GM12878 (cell line): ENCODE data around the gene GALNS. TPM values are rescaled to one million over a fixed set of nuclear protein-coding genes. Genes with fewer than 3 reads are reported as not detected.
A peak's percentile ranks its signal among the peaks of the same experiment; 100 is the strongest.

Experiments
- CHD1 ChIP-seq: IDR thresholded peaks from 2 replicates; pipeline ENCODE4 v1.6.1; 2012; ENCODE audit warnings: low read depth, low read length, improper control_type of control experiment
- ESRRA ChIP-seq: IDR thresholded peaks from 2 replicates; pipeline ENCODE4 v1.6.1; 2012; ENCODE audit warnings: mild to moderate bottlenecking, low read length, improper control_type of control experiment
- FOS ChIP-seq: IDR thresholded peaks from 3 replicates; pipeline ENCODE4 v1.6.1; 2011; ENCODE audit warnings: borderline replicate concordance; ENCODE audit not compliant: insufficient read length; ENCODE audit errors: extremely low read depth
- FOXM1 ChIP-seq: IDR thresholded peaks from 2 replicates; pipeline ENCODE4 v1.6.1; 2012; ENCODE audit warnings: low read depth, mild to moderate bottlenecking, inconsistent platforms, low read length, moderate library complexity
- GABPA ChIP-seq: IDR thresholded peaks from 2 replicates; pipeline ENCODE4 v1.6.1; 2014; ENCODE audit warnings: antibody characterized with exemption, low read depth, mild to moderate bottlenecking, inconsistent platforms
- IKZF1 ChIP-seq: fragments of 450-650 bp; conservative IDR thresholded peaks from 2 replicates; pipeline ENCODE4 v1.6.1; 2017; ENCODE audit warnings: antibody characterized with exemption, mild to moderate bottlenecking
- KAT2A ChIP-seq: conservative IDR thresholded peaks from 2 replicates; pipeline ENCODE4 v1.6.1; 2011; ENCODE audit warnings: low read depth, low read length; ENCODE audit not compliant: control insufficient read depth
- LARP7 ChIP-seq: fragments of 450-650 bp; IDR thresholded peaks from 2 replicates; pipeline ENCODE4 v1.6.1; 2017; ENCODE audit warnings: mild to moderate bottlenecking
- MEF2B ChIP-seq: fragments of 450-650 bp; IDR thresholded peaks from 2 replicates; pipeline ENCODE4 v1.6.1; 2018; ENCODE audit warnings: mild to moderate bottlenecking, moderate library complexity; ENCODE audit not compliant: partially characterized antibody, poor library complexity, severe bottlenecking
- PAX8 ChIP-seq: fragments of 450-650 bp; IDR thresholded peaks from 2 replicates; pipeline ENCODE4 v1.6.1; 2017; ENCODE audit warnings: mild to moderate bottlenecking, moderate library complexity
- POLR2AphosphoS2 ChIP-seq: IDR thresholded peaks from 2 replicates; pipeline ENCODE4 v1.6.1; 2011; ENCODE audit warnings: low read depth, mild to moderate bottlenecking, low read length, improper control_type of control experiment, moderate library complexity
- RBBP5 ChIP-seq: fragments of 200-600 bp; sonication (generic); conservative IDR thresholded peaks from 2 replicates; pipeline ENCODE4 v1.6.1; 2016
- RCOR1 ChIP-seq: conservative IDR thresholded peaks from 2 replicates; pipeline ENCODE4 v1.6.1; 2012; ENCODE audit warnings: low read depth, low read length, improper control_type of control experiment
- RELA ChIP-seq: fragments of 450-650 bp; IDR thresholded peaks from 2 replicates; pipeline ENCODE4 v1.8.0; 2014; ENCODE audit warnings: borderline replicate concordance; ENCODE audit not compliant: partially characterized antibody
- SREBF1 ChIP-seq: IDR thresholded peaks from 2 replicates; pipeline ENCODE4 v1.6.1; 2012; ENCODE audit warnings: mild to moderate bottlenecking, low read length
- STAT3 ChIP-seq: IDR thresholded peaks from 2 replicates; pipeline ENCODE4 v1.6.1; 2011; ENCODE audit warnings: low read depth, low read length, improper control_type of control experiment
- SUPT20H ChIP-seq: IDR thresholded peaks from 2 replicates; pipeline ENCODE4 v1.6.1; 2011; ENCODE audit warnings: low read depth, mild to moderate bottlenecking, low read length, moderate library complexity, borderline replicate concordance; ENCODE audit not compliant: control insufficient read depth
- TAF1 ChIP-seq: IDR thresholded peaks from 2 replicates; pipeline ENCODE4 v1.6.1; 2011; ENCODE audit warnings: mild to moderate bottlenecking, low read depth, low read length, borderline replicate concordance
- TCF3 ChIP-seq: IDR thresholded peaks from 2 replicates; pipeline ENCODE4 v1.6.1; 2012; ENCODE audit warnings: low read depth, mild to moderate bottlenecking, low read length, borderline replicate concordance; ENCODE audit not compliant: insufficient read depth
- ZNF207 ChIP-seq: fragments of 450-650 bp; IDR thresholded peaks from 2 replicates; pipeline ENCODE4 v1.6.1; 2014; ENCODE audit warnings: antibody characterized with exemption, mild to moderate bottlenecking, borderline replicate concordance
- polyA plus RNA-seq, 11 experiments: library from polyadenylated mRNA; depleted of rRNA in 4 of 11; unstranded in 6 of 11; stranded (reverse) in 5 of 11; fragments of >200 nt; fragmentation: Nextera tagmentation in 4 of 11; fragmentation: Illumina TruSeq in 1 of 11; extraction: Ambion mirVana in 4 of 11; extraction: Trizol in 1 of 11; gene quantifications; 1 replicate in 1 of 11; 2 replicates in 10 of 11; pipeline versions ENCODE4 v1.2.1 to v1.2.3, GENCODE V29; 2011 to 2016; ENCODE audit warnings: inconsistent platforms in 2 of 11, missing spikeins in 2 of 11, low read depth in 1 of 11
- total RNA-seq, 4 experiments: library from RNA; depleted of rRNA in 3 of 4; stranded (reverse); fragments of >200 nt in 3 of 4; fragmentation: Illumina TruSeq in 1 of 4; extraction: Trizol in 1 of 4; gene quantifications; 2 replicates each; pipeline versions ENCODE4 v1.2.1 to v1.2.3, GENCODE V29; 2013 to 2021
- TF ChIP-seq, protein P1 (sequence below): fragments of 450-650 bp; IDR thresholded peaks from 2 replicates; pipeline ENCODE4 v1.6.1; 2017; ENCODE audit warnings: borderline replicate concordance
- TF ChIP-seq, protein P2 (sequence below): fragments of 450-650 bp; IDR thresholded peaks from 2 replicates; pipeline ENCODE4 v1.6.1; 2017; ENCODE audit warnings: antibody characterized with exemption, mild to moderate bottlenecking, moderate library complexity
- TF ChIP-seq, protein P3 (sequence below): fragments of 450-650 bp; IDR thresholded peaks from 2 replicates; pipeline ENCODE4 v1.6.1; 2014; ENCODE audit warnings: mild to moderate bottlenecking
- TF ChIP-seq, protein P4 (sequence below): IDR thresholded peaks from 2 replicates; pipeline ENCODE4 v1.6.1; 2012; ENCODE audit warnings: low read depth, low read length, improper control_type of control experiment

The GALNS gene
- total and polyA plus RNA-seq, 10 of the 15 experiments (the other 5 are each of a cell fraction or from before 2014, with no cell fraction given) = 0.37 to 12.4 (median 5.3) TPM

DNA sequence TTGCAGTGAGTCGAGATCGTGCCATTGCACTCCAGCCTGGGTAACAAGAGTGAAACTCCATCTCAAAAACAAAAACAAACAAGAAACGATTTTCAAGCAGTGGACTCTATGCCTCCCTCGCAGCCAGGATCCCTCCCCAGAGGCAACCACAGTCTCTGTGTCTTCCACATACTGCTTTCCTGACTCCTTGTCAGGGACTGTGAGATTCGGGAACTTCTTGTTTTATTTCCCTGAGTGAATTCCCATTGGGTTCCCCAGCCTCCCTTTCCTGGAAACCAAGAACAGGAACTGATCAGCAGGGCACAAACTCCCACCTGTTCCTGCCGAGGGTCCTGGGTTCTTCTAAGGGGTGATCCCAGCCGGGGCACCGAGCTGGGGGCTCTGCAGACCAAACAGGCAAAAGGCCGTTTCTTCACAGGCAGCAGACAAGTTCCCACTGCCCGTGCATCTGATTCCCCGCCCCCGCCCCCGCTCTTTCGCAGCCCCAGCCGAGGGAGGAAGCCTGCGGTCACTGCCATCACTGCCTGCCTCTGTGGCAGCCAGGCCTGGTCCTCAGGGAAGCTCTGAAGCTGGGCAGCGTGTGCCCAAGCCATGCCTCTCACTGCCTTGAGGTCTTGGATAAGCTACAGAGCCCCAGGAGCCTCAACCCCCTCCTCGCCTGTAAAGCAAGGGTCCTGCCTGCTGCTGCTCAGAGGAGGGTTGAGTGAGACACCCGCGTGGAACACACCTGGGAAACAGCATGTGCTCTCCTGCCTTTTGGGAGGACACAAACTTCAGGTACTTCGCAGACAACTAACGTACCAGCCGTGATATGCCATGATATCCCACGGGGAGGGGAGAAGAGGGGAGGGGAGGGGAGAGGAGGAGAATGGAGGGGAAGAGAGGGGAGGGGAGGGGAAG, 66.2 kb downstream of the GALNS start (continued):
- TF ChIP-seq SUPT20H = no peak
- TF ChIP-seq, protein P1, sequence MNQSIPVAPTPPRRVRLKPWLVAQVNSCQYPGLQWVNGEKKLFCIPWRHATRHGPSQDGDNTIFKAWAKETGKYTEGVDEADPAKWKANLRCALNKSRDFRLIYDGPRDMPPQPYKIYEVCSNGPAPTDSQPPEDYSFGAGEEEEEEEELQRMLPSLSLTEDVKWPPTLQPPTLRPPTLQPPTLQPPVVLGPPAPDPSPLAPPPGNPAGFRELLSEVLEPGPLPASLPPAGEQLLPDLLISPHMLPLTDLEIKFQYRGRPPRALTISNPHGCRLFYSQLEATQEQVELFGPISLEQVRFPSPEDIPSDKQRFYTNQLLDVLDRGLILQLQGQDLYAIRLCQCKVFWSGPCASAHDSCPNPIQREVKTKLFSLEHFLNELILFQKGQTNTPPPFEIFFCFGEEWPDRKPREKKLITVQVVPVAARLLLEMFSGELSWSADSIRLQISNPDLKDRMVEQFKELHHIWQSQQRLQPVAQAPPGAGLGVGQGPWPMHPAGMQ = no peak
- TF ChIP-seq TCF3 = no peak
- TF ChIP-seq CHD1 = no peak
- TF ChIP-seq PAX8 = no peak
- TF ChIP-seq POLR2AphosphoS2 = no peak
- no peak for TF ChIP-seq LARP7
- no peak for TF ChIP-seq TAF1
- no peak for TF ChIP-seq KAT2A
- TF ChIP-seq, protein P2, sequence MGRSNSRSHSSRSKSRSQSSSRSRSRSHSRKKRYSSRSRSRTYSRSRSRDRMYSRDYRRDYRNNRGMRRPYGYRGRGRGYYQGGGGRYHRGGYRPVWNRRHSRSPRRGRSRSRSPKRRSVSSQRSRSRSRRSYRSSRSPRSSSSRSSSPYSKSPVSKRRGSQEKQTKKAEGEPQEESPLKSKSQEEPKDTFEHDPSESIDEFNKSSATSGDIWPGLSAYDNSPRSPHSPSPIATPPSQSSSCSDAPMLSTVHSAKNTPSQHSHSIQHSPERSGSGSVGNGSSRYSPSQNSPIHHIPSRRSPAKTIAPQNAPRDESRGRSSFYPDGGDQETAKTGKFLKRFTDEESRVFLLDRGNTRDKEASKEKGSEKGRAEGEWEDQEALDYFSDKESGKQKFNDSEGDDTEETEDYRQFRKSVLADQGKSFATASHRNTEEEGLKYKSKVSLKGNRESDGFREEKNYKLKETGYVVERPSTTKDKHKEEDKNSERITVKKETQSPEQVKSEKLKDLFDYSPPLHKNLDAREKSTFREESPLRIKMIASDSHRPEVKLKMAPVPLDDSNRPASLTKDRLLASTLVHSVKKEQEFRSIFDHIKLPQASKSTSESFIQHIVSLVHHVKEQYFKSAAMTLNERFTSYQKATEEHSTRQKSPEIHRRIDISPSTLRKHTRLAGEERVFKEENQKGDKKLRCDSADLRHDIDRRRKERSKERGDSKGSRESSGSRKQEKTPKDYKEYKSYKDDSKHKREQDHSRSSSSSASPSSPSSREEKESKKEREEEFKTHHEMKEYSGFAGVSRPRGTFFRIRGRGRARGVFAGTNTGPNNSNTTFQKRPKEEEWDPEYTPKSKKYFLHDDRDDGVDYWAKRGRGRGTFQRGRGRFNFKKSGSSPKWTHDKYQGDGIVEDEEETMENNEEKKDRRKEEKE = no peak
- no peak for TF ChIP-seq GABPA
- TF ChIP-seq RELA = no peak
- TF ChIP-seq SREBF1 = no peak
- no peak for TF ChIP-seq RCOR1
- TF ChIP-seq FOS = no peak
- TF ChIP-seq FOXM1 = no peak
- TF ChIP-seq, protein P3, sequence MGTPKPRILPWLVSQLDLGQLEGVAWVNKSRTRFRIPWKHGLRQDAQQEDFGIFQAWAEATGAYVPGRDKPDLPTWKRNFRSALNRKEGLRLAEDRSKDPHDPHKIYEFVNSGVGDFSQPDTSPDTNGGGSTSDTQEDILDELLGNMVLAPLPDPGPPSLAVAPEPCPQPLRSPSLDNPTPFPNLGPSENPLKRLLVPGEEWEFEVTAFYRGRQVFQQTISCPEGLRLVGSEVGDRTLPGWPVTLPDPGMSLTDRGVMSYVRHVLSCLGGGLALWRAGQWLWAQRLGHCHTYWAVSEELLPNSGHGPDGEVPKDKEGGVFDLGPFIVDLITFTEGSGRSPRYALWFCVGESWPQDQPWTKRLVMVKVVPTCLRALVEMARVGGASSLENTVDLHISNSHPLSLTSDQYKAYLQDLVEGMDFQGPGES = no peak
- no peak for TF ChIP-seq RBBP5
- TF ChIP-seq ZNF207 = no peak
- TF ChIP-seq IKZF1 = peak; percentile 67
- TF ChIP-seq STAT3 = no peak
- TF ChIP-seq MEF2B = peak; percentile 13
- TF ChIP-seq ESRRA = no peak
- TF ChIP-seq, protein P4, sequence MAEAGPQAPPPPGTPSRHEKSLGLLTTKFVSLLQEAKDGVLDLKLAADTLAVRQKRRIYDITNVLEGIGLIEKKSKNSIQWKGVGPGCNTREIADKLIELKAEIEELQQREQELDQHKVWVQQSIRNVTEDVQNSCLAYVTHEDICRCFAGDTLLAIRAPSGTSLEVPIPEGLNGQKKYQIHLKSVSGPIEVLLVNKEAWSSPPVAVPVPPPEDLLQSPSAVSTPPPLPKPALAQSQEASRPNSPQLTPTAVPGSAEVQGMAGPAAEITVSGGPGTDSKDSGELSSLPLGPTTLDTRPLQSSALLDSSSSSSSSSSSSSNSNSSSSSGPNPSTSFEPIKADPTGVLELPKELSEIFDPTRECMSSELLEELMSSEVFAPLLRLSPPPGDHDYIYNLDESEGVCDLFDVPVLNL = no peak
